A549 (cell line): Measurements from ENCODE around the gene NRAS.

Experiments used
- CTCF ChIP-seq: fragments of >200 bp; sonication (Bioruptor Twin); formaldehyde crosslinking; IDR thresholded peaks from 3 replicates; pipeline ENCODE4 v1.5.1; 2016
- ESRRA ChIP-seq: fragments of 150-350 bp; IDR thresholded peaks from 2 replicates; pipeline ENCODE4 v1.6.1; 2014; ENCODE audit warnings: mild to moderate bottlenecking, low read length, borderline replicate concordance
- POLR2A ChIP-seq: IDR thresholded peaks from 2 replicates; pipeline ENCODE4 v1.6.1; 2012; ENCODE audit warnings: mild to moderate bottlenecking, low read length

GRCh38 chr1:114688526-114688925 lies 28.0 kb downstream of the NRAS start:
- TF ChIP-seq POLR2A (no peak), ESRRA (no peak), CTCF (no peak)
